Lung (tissue), 12 donors: ENCODE results near the gene FRMD1. TPM values are rescaled to one million over a fixed set of nuclear protein-coding genes. Genes with fewer than 3 reads are reported as not detected.

Experiments used
- ATAC-seq: fragments of 200-7000 bp; cut with Tn5 transposase; one replicate; pipeline ENCODE4 v1.9.1; 2020; ENCODE audit warnings: moderate number of reproducible peaks; ENCODE audit not compliant: insufficient read depth, low FRiP score
- DNase-seq, 3 donors: peaks; one replicate each; pipeline ENCODE4 v3.0.0-alpha.2; 2013 to 2017
- H3K27ac ChIP-seq, 2 donors: one replicate each; pipeline ENCODE4 v1.5.1; 2013; ENCODE audit warnings: mild to moderate bottlenecking in 2 of 2, moderate library complexity in 2 of 2, control low read depth in 1 of 2, inconsistent platforms in 1 of 2, low read depth in 1 of 2, low read length in 1 of 2
- H3K27me3 ChIP-seq, 3 donors: one replicate each; pipeline ENCODE4 v1.5.1; 2013; ENCODE audit warnings: low read length in 2 of 3; ENCODE audit not compliant: control insufficient read depth in 3 of 3, insufficient read depth in 3 of 3
- H3K36me3 ChIP-seq, 4 donors: one replicate each; pipeline ENCODE4 v1.5.1; 2013; ENCODE audit warnings: low read length in 4 of 4, mild to moderate bottlenecking in 1 of 4, moderate library complexity in 1 of 4; ENCODE audit not compliant: control insufficient read depth in 4 of 4, insufficient read depth in 4 of 4
- H3K4me1 ChIP-seq, 5 donors: one replicate each; pipeline ENCODE4 v1.5.1; 2013; ENCODE audit warnings: low read length in 5 of 5, mild to moderate bottlenecking in 2 of 5, moderate library complexity in 1 of 5; ENCODE audit not compliant: control insufficient read depth in 5 of 5, insufficient read depth in 5 of 5
- H3K4me3 ChIP-seq: one replicate; pipeline ENCODE4 v1.5.1; 2013; ENCODE audit warnings: mild to moderate bottlenecking, control low read depth, moderate library complexity
- H3K9ac ChIP-seq, 2 donors: one replicate each; pipeline ENCODE4 v1.5.1; 2013; ENCODE audit warnings: low read length in 2 of 2, control low read depth in 1 of 2; ENCODE audit not compliant: insufficient read depth in 1 of 2
- H3K9me3 ChIP-seq, 4 donors: one replicate each; pipeline ENCODE4 v1.5.1; 2013; ENCODE audit warnings: low read length in 3 of 4, mild to moderate bottlenecking in 1 of 4, moderate library complexity in 1 of 4; ENCODE audit not compliant: control insufficient read depth in 4 of 4, insufficient read depth in 3 of 4
- CTCF ChIP-seq: IDR thresholded peaks from 2 replicates; pipeline ENCODE4 v1.5.1; 2012; ENCODE audit warnings: mild to moderate bottlenecking; ENCODE audit errors: control extremely low read depth, extremely low read depth
- WGBS, 2 donors: extraction: QIAGEN DNeasy Blood & Tissue Kit; methylation state at CpG; one replicate each; pipeline ENCODE4 v1.1.7; 2013; 5-methylcytosine and 5-hydroxymethylcytosine counted together
- polyA plus RNA-seq, 2 donors: library from polyadenylated mRNA; stranded (reverse); fragments of 200-250 nt; gene quantifications; one replicate each; pipeline ENCODE4 v1.2.1, GENCODE V29; 2013
- total RNA-seq, 2 donors: library from RNA; depleted of rRNA in 1 of 2; stranded (reverse); fragments of >200 nt in 1 of 2; gene quantifications; one replicate each; pipeline ENCODE4 v1.2.1, GENCODE V29; 2014 to 2021
- donor health status: control.
- donor health status: control.
- donor health status: Bipolar disorder and iron deficiency.
- donor health status: healthy.
- donor health status: DM: yes; HTN: yes; CAD: no.

Gene FRMD1
- total and polyA plus RNA-seq, 4 donors: 0.02 to 1.4 (median 0.10) TPM

GRCh38 chr6:168119539-168119938 lies 40.5 kb upstream of the FRMD1 start:
- ATAC-seq (no peak), DNase-seq (no peak)
- Histone ChIP-seq H3K27me3 (no peaks in the 10 kb centered on the region), H3K4me1 (no peaks in the 10 kb centered on the region), H3K4me3 (no peak overlapping the region), H3K9me3 (peaks cover 0 to 6% (median 0%) of the 10 kb centered on the region in 4 donors), H3K36me3 (no peaks in the 10 kb centered on the region), H3K9ac (no peak overlapping the region), H3K27ac (no peak overlapping the region)
- no peak for TF ChIP-seq CTCF

DNA sequence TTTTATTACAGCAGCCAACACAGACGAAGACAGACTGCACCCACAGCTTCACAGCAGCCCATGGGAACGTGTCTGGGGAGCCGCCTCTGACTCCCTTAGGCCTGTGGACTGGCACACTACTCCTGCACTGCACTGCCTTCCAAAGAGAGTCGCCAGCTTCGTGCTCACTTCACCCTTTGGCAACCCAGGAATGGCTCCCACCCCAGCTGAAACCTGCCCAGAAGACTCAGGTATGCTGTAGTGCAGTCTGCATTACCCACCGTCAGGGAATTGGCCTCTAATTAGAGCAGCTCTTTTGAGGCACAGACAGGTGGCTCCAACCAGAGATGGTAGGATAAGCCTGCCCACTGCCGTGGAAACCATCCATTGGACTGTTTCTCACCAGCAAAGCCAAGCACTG lies 39.9 kb upstream of the FRMD1 start:
- no peak overlapping the region for H3K4me3 ChIP-seq
- 89% methylated on average over 7 of the region's 7 CpGs for WGBS, 2 donors
- no peaks in the 10 kb centered on the region for H3K4me1 ChIP-seq
- ATAC-seq: no peak
- DNase-seq: no peak
- peaks cover 0 to 6% (median 0%) of the 10 kb centered on the region in 4 donors for H3K9me3 ChIP-seq
- H3K9ac ChIP-seq: no peak overlapping the region
- no peaks in the 10 kb centered on the region for H3K27me3 ChIP-seq
- no peak for TF ChIP-seq CTCF
- H3K36me3 ChIP-seq: no peaks in the 10 kb centered on the region
- no peak overlapping the region for H3K27ac ChIP-seq

DNA sequence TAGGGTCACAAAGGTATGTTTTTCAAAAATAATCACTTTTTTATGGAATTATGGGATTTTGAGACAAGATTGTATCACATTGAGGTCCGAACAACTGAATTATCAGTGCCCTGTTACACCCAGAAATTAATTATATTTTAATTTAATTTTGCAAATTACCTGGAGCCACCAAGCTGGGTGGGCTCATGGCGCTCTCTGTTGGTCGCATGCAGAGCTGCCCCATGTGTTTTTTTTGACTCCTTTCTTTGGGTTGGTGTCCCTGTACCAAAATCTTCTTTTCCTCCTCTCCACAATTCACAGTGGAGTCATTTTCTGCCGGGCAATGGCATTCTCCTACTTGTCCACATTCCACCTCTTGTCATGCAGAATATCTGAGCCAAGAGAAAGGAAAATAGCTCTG lies 38.9 kb upstream of the FRMD1 start:
- TF ChIP-seq CTCF: no peak
- Histone ChIP-seq H3K27me3 (no peaks in the 10 kb centered on the region), H3K27ac (no peak overlapping the region), H3K36me3 (no peaks in the 10 kb centered on the region), H3K9ac (no peak overlapping the region), H3K9me3 (peaks cover 0 to 6% (median 0%) of the 10 kb centered on the region in 4 donors), H3K4me3 (no peak overlapping the region), H3K4me1 (no peaks in the 10 kb centered on the region)
- no peak for ATAC-seq
- DNase-seq: peak in 1 of 3 donors; percentile 4
- 62 to 71% methylated on average over 4 of the region's 4 CpGs for WGBS, 2 donors
